ENCODE results near the gene ADIPOR2.

DNA sequence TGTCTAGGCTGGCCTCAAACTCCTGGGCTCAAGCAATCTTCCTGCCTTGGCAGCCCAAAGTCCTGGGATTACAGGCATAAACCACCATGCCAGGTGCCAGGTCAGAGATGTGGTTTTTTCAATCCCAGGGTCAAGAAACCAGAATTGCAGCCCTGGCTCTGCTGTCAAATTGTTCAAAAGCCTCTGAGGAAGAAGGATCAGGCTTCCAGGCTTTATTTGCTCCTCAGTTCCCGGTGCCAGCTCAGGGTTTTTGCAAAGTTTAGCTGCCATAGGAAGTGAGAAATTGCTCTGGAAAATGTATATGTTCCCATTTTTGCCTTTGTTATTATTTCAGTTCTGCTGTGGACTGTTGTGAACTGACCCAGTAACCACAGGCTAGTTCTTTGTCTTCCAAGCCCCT, 33.2 kb upstream of the ADIPOR2 start:
- TF ChIP-seq RFX5 (IDR thresholded peaks at IDR 0.05) (no peak), MAFK (IDR thresholded peaks at IDR 0.05; ENCODE audit: partially characterized antibody) (no peak), POLR2A (IDR thresholded peaks at IDR 0.05; ENCODE audit: low read length) (no peak), ZFP36 (IDR thresholded peaks at IDR 0.05; ENCODE audit: borderline replicate concordance, partially characterized antibody) (no peak)
- TF ChIP-seq, protein P1, sequence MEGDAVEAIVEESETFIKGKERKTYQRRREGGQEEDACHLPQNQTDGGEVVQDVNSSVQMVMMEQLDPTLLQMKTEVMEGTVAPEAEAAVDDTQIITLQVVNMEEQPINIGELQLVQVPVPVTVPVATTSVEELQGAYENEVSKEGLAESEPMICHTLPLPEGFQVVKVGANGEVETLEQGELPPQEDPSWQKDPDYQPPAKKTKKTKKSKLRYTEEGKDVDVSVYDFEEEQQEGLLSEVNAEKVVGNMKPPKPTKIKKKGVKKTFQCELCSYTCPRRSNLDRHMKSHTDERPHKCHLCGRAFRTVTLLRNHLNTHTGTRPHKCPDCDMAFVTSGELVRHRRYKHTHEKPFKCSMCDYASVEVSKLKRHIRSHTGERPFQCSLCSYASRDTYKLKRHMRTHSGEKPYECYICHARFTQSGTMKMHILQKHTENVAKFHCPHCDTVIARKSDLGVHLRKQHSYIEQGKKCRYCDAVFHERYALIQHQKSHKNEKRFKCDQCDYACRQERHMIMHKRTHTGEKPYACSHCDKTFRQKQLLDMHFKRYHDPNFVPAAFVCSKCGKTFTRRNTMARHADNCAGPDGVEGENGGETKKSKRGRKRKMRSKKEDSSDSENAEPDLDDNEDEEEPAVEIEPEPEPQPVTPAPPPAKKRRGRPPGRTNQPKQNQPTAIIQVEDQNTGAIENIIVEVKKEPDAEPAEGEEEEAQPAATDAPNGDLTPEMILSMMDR (IDR thresholded peaks at IDR 0.05) = no peak
- TF ChIP-seq, protein P2, sequence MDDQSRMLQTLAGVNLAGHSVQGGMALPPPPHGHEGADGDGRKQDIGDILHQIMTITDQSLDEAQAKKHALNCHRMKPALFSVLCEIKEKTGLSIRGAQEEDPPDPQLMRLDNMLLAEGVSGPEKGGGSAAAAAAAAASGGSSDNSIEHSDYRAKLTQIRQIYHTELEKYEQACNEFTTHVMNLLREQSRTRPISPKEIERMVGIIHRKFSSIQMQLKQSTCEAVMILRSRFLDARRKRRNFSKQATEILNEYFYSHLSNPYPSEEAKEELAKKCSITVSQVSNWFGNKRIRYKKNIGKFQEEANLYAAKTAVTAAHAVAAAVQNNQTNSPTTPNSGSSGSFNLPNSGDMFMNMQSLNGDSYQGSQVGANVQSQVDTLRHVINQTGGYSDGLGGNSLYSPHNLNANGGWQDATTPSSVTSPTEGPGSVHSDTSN (IDR thresholded peaks at IDR 0.05) = no peak
